ENCODE measurements around the gene ARID5A. TPM values are rescaled to one million over a fixed set of nuclear protein-coding genes. Genes with fewer than 3 reads are reported as not detected.

Gene ARID5A
- total RNA-seq, 1 experiment from 2014 or later, result 7.3 TPM

DNA sequence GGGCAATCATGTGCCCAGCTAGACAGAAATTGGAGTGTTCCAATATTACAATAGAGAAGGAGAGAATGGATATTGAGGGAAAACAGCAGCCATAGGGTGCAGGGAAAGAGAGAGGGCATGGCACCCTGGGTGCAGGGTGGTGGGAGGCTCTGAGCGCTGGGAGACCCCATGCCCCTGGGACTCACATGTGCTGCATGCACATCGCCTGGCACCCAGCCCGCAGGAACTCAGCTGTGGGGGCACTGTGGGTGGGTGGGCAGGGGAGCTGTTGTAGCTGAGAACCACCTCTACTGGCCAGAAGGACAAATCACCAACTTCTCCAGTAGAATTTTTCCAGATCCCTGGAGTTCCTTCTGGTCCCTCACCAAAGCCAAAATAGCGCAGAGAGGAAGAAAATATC is 24.2 kb upstream of the ARID5A start:
- peaks cover 4% of the 10 kb centered on the region for H3K9me3 ChIP-seq (ENCODE audit: low read depth, low read length, poor library complexity, severe bottlenecking)
- POLR2A ChIA-PET (ENCODE audit: low non-redundant PET), result no interaction called here
- no peak for DNase-seq (ENCODE audit: low spot score)
- no peaks in the 10 kb centered on the region for H3K36me3 ChIP-seq (ENCODE audit: insufficient read depth, low read length, poor library complexity, severe bottlenecking)
- CTCF ChIA-PET, result interaction anchor here (0.6 to 2.5 kb wide), 3 partner anchors 105 to 490 kb away, joined by 3 to 17 read pairs (median 6); no protein-coding TSS in a partner anchor
- H3K4me3 ChIP-seq (ENCODE audit: low read depth, low read length, poor library complexity, severe bottlenecking), result no peak overlapping the region
- TF ChIP-seq EZH2 (IDR thresholded peaks at IDR 0.05; ENCODE audit: borderline replicate concordance, low read depth, low read length, poor library complexity, severe bottlenecking), result no peak
- TF ChIP-seq, protein P1, sequence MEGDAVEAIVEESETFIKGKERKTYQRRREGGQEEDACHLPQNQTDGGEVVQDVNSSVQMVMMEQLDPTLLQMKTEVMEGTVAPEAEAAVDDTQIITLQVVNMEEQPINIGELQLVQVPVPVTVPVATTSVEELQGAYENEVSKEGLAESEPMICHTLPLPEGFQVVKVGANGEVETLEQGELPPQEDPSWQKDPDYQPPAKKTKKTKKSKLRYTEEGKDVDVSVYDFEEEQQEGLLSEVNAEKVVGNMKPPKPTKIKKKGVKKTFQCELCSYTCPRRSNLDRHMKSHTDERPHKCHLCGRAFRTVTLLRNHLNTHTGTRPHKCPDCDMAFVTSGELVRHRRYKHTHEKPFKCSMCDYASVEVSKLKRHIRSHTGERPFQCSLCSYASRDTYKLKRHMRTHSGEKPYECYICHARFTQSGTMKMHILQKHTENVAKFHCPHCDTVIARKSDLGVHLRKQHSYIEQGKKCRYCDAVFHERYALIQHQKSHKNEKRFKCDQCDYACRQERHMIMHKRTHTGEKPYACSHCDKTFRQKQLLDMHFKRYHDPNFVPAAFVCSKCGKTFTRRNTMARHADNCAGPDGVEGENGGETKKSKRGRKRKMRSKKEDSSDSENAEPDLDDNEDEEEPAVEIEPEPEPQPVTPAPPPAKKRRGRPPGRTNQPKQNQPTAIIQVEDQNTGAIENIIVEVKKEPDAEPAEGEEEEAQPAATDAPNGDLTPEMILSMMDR (conservative IDR thresholded peaks at IDR 0.05; ENCODE audit: low read depth, low read length), result no peak
- no peak overlapping the region for H3K27ac ChIP-seq (ENCODE audit: low read depth, low read length, poor library complexity, severe bottlenecking)
- BruUV-seq (replicated peaks), result no TSS peak
- intact Hi-C loops (cut with micrococcal nuclease; ENCODE audit: unreplicated experiment), result no loop called here
- no peaks in the 10 kb centered on the region for H3K27me3 ChIP-seq (replicated peaks; ENCODE audit: insufficient read depth, low read depth, low read length, poor library complexity)
- peaks cover 4% of the 10 kb centered on the region for H3K4me1 ChIP-seq (ENCODE audit: insufficient read depth, low read length, poor library complexity, severe bottlenecking)

DNA sequence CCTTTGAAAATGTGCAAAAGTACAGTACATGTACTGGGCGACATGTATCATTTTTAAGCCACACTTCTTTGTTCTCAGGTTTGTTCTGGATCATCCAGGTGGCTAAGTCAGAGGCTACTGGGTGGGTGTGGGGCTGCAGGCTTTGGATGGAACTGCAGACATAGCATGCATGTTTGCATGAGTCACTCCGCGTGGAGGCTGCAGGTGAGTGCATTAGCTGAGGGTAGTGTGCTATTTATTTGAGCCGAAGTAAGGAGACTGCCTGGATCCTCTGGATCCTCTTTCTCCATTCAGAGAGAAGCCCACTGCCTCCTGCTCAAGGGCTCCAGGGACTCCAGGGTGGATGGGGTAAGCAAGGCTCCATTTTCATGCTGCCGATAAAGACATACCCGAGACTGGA is 22.0 kb upstream of the ARID5A start:
- TF ChIP-seq, protein P1 (conservative IDR thresholded peaks at IDR 0.05; ENCODE audit: low read depth, low read length), result no peak
- POLR2A ChIA-PET (ENCODE audit: low non-redundant PET), result no interaction called here
- peaks cover 5% of the 10 kb centered on the region for H3K9me3 ChIP-seq (ENCODE audit: low read depth, low read length, poor library complexity, severe bottlenecking)
- intact Hi-C loops (cut with micrococcal nuclease; ENCODE audit: unreplicated experiment), result no loop called here
- CTCF ChIA-PET, result no interaction called here
- H3K27ac ChIP-seq (ENCODE audit: low read depth, low read length, poor library complexity, severe bottlenecking), result no peak overlapping the region
- no peaks in the 10 kb centered on the region for H3K27me3 ChIP-seq (replicated peaks; ENCODE audit: insufficient read depth, low read depth, low read length, poor library complexity)
- BruUV-seq (replicated peaks), result no TSS peak
- no peaks in the 10 kb centered on the region for H3K36me3 ChIP-seq (ENCODE audit: insufficient read depth, low read length, poor library complexity, severe bottlenecking)
- no peaks in the 10 kb centered on the region for H3K4me1 ChIP-seq (ENCODE audit: insufficient read depth, low read length, poor library complexity, severe bottlenecking)
- DNase-seq (ENCODE audit: low spot score), result no peak
- H3K4me3 ChIP-seq (ENCODE audit: low read depth, low read length, poor library complexity, severe bottlenecking), result no peak overlapping the region

DNA sequence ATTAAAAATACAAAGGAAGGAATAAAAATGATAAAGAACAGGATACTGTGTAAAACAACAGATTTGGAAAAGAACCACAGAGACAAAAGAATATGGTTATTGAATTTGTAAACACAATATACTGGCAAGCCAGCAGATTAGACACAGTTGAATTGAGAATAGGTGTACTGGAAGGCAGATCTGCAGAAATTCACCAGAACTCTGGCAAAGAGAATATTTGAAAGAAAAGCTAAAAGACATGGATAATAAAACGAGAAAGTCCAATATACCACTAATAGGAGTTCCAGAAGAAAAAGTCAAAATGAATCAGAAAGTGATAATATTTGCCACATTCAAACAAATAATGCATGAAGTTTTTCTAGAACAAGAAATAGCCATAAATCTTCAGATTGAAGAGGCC is 19.5 kb upstream of the ARID5A start:
- POLR2A ChIA-PET (ENCODE audit: low non-redundant PET), result interaction anchor here (0.6 kb wide), 1 partner anchor 330 kb away, joined by 4 read pairs; no protein-coding TSS in a partner anchor
- CTCF ChIA-PET, result no interaction called here

More for the DNA sequence above, 19.5 kb upstream of the ARID5A start:
- no peak for DNase-seq (ENCODE audit: low spot score)
- Histone ChIP-seq H3K4me3 (ENCODE audit: low read depth, low read length, poor library complexity, severe bottlenecking) (no peak overlapping the region), H3K36me3 (ENCODE audit: insufficient read depth, low read length, poor library complexity, severe bottlenecking) (no peaks in the 10 kb centered on the region), H3K27me3 (replicated peaks; ENCODE audit: insufficient read depth, low read depth, low read length, poor library complexity) (no peaks in the 10 kb centered on the region), H3K27ac (ENCODE audit: low read depth, low read length, poor library complexity, severe bottlenecking) (no peak overlapping the region), H3K9me3 (ENCODE audit: low read depth, low read length, poor library complexity, severe bottlenecking) (peaks cover 5% of the 10 kb centered on the region), H3K4me1 (ENCODE audit: insufficient read depth, low read length, poor library complexity, severe bottlenecking) (no peaks in the 10 kb centered on the region)
- intact Hi-C loops (cut with micrococcal nuclease; ENCODE audit: unreplicated experiment), result no loop called here
- TF ChIP-seq, protein P1 (conservative IDR thresholded peaks at IDR 0.05; ENCODE audit: low read depth, low read length), result no peak
- BruUV-seq (replicated peaks), result no TSS peak
